ENCODE results near the gene ERGIC3. TPM values are rescaled to one million over a fixed set of nuclear protein-coding genes. Genes with fewer than 3 reads are reported as not detected.
A peak's percentile ranks its signal among the peaks of the same experiment; 100 is the strongest.

ERGIC3 gene
- total and polyA plus RNA-seq, 2 of the 13 experiments (the other 11 are each of a cell fraction or from before 2014, with no cell fraction given), result 407 to 670 TPM

GRCh38 chr20:35541783-35542662 lies at the start of gene ERGIC3 (continued):
- TF ChIP-seq ASH2L (IDR thresholded peaks at IDR 0.05; ENCODE audit: insufficient read length, low read depth, low read length) (peak; percentile 87), ZNF644 (CRISPR knock-in tag; IDR thresholded peaks at IDR 0.05; ENCODE audit: low read depth) (no peak), MAFG (CRISPR knock-in tag; IDR thresholded peaks at IDR 0.05) (no peak), ZNF569 (CRISPR knock-in tag; IDR thresholded peaks at IDR 0.05; ENCODE audit: borderline replicate concordance) (peak; percentile 86; the same call in 1 of the 2 replicates), SETDB1 (CRISPR knock-in tag; IDR thresholded peaks at IDR 0.05; ENCODE audit: borderline replicate concordance) (no peak), NR1H2 (CRISPR knock-in tag; IDR thresholded peaks at IDR 0.05; ENCODE audit: borderline replicate concordance, low read depth) (peak; percentile 65; the same call in 1 of the 2 replicates), TGIF2 (CRISPR knock-in tag; IDR thresholded peaks at IDR 0.05) (no peak; the same call in 1 of the 2 replicates), SOX6 (IDR thresholded peaks at IDR 0.05) (no peak), SOX6 (CRISPR knock-in tag; IDR thresholded peaks at IDR 0.05) (peak; percentile 71), ZBTB1 (CRISPR knock-in tag; IDR thresholded peaks at IDR 0.05; ENCODE audit: borderline replicate concordance) (no peak), MAFK (conservative IDR thresholded peaks at IDR 0.05 in 1 of 2, IDR thresholded peaks at IDR 0.05 in 1 of 2; ENCODE audit: low read length in 2 of 2) (no peak), U2AF2 (IDR thresholded peaks at IDR 0.05; ENCODE audit: low read depth, low read length) (no peak), ZNF580 (CRISPR knock-in tag; IDR thresholded peaks at IDR 0.05; ENCODE audit: borderline replicate concordance, low read depth) (peak; percentile 79; the same call in 1 of the 2 replicates), FLYWCH1 (CRISPR knock-in tag; IDR thresholded peaks at IDR 0.05) (0 out of 2 replicates have a peak, but pooled peaks have one; percentile 16), LRRFIP1 (CRISPR knock-in tag; conservative IDR thresholded peaks at IDR 0.05) (no peak), ZNF451 (CRISPR knock-in tag; IDR thresholded peaks at IDR 0.05) (peak; percentile 97), ZNF672 (CRISPR knock-in tag; IDR thresholded peaks at IDR 0.05) (no peak), DRAP1 (CRISPR knock-in tag; IDR thresholded peaks at IDR 0.05) (peak; percentile 73), HMGXB4 (CRISPR knock-in tag; IDR thresholded peaks at IDR 0.05; ENCODE audit: borderline replicate concordance in 1 of 2, low read depth in 1 of 2) (peak; percentile 82 to 85; a peak in 3 of 4 replicates), ZNF205 (CRISPR knock-in tag; IDR thresholded peaks at IDR 0.05) (peak; percentile 75), RARA (CRISPR knock-in tag; IDR thresholded peaks at IDR 0.05) (peak; percentile 12; the same call in 1 of the 2 replicates), GRHL1 (CRISPR knock-in tag; conservative IDR thresholded peaks at IDR 0.05) (no peak), SKI (IDR thresholded peaks at IDR 0.05; ENCODE audit: partially characterized antibody) (no peak)
